ENCODE data around the gene MAP2K5. TPM values are rescaled to one million over a fixed set of nuclear protein-coding genes. Genes with fewer than 3 reads are reported as not detected.

The MAP2K5 gene
- 10 to 100 TPM; 10.2 to 13.8 (median 11.9) TPM for total RNA-seq

- Histone ChIP-seq H3K27me3 (no peaks in the 10 kb centered on the region), H3K9me3 (no peaks in the 10 kb centered on the region), H3K4me1 (peaks cover 0 to 32% (median 13%) of the 10 kb centered on the region in 4 donors), H3K27ac (peak within 1 kb of the TSS; percentile 61 to 90 (median 82)), H3K4me3 (peak within 1 kb of the TSS; percentile 60 to 75 (median 72)), H3K36me3 (peaks cover 0 to 14% (median 0%) of the 10 kb centered on the region in 3 donors)
- peak; percentile 78 for DNase-seq (ENCODE audit: low spot score in 2 of 2)
- TF ChIP-seq POLR2A (IDR thresholded peaks at IDR 0.05) (peak; percentile 28 to 69), EP300 (IDR thresholded peaks at IDR 0.05) (peak in 1 of 2 donors; percentile 82), CTCF (IDR thresholded peaks at IDR 0.05) (peak in 1 of 5 experiments; percentile 30)
- 1% methylated on average over 69 to 75 of the region's 91 CpGs for WGBS, 2 donors
Observed at GRCh38 chr15:67542420-67543347, at the start of gene MAP2K5. Gene MAP2K5 (plus strand): TSS chr15:67542703. CDS start chr15:67543336, 633 bp downstream.

DNA sequence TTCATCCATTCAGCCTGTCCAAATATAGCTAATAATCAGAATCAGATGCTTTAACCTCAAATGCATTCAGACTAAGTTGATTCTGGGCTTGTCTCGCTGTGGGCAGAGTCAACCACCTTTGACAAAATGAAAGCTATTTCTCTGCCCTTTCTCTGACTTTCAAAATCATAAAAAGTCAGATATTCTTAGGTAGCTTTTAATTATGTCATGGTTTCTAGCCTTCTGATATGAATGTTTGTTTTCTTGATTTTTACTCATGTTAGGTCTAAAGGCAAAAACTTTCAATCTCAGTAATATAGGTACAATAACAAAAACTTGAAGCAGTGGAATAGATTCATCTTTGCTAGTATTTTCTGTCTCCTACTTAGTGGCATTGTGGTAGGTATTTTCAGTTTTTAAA lies 46.9 kb upstream of the MAP2K5 start:
- Histone ChIP-seq H3K4me1 (no peaks in the 10 kb centered on the region), H3K27me3 (no peaks in the 10 kb centered on the region), H3K27ac (no peak overlapping the region), H3K4me3 (no peak overlapping the region), H3K36me3 (peaks cover 0 to 5% (median 0%) of the 10 kb centered on the region in 3 donors), H3K9me3 (no peaks in the 10 kb centered on the region)
- DNase-seq (ENCODE audit: low spot score in 2 of 2) = no peak
- 91 to 96% methylated on average over 1 of the region's 1 CpG for WGBS, 2 donors
- TF ChIP-seq POLR2A (IDR thresholded peaks at IDR 0.05) = no peak
- TF ChIP-seq EP300 (IDR thresholded peaks at IDR 0.05) = no peak
- TF ChIP-seq CTCF (IDR thresholded peaks at IDR 0.05) = no peak

DNA sequence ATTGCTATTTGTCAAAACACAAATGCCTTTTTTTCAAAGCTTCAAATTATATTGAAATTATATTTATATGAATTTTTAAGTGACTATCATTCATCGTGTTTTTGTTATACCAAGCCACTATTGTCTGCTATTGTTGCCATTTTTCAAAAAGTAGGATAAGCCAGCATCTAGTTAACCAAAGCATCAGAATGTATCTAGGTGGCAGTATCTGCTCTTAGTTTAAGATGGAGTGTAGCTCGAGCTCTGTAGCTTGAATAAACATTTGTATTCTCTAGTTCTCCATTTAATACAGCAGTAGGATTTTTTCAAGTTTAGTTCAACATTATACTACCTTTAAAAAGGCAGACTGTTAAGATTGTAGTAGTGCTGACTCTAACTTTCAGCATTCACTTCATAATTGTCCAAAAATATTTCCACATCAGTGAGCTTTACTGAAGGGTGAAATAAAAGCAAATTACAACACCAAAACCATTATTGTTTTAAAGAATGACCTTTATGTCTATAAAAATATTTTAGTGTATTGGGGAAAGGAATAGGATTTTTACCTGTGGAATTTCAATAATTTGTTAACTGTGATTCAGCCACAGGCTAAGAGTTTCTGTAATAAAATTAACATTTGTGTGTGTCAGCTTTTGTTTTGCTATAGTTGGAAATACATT lies 41.2 kb upstream of the MAP2K5 start:
- TF ChIP-seq CTCF (IDR thresholded peaks at IDR 0.05) (peak in 1 of 5 experiments; percentile 13), EP300 (IDR thresholded peaks at IDR 0.05) (no peak)
- peaks cover 0 to 12% (median 0%) of the 10 kb centered on the region in 4 donors for H3K4me1 ChIP-seq
- H3K27me3 ChIP-seq = no peaks in the 10 kb centered on the region
- H3K4me3 ChIP-seq = no peak overlapping the region
- peak overlapping the region in 1 of 4 donors; percentile 23 for H3K27ac ChIP-seq
- no peak for DNase-seq (ENCODE audit: low spot score in 2 of 2)
- H3K9me3 ChIP-seq = no peaks in the 10 kb centered on the region
- WGBS, 2 donors = 13 to 21% methylated on average over 2 of the region's 2 CpGs
- H3K36me3 ChIP-seq = no peaks in the 10 kb centered on the region

DNA sequence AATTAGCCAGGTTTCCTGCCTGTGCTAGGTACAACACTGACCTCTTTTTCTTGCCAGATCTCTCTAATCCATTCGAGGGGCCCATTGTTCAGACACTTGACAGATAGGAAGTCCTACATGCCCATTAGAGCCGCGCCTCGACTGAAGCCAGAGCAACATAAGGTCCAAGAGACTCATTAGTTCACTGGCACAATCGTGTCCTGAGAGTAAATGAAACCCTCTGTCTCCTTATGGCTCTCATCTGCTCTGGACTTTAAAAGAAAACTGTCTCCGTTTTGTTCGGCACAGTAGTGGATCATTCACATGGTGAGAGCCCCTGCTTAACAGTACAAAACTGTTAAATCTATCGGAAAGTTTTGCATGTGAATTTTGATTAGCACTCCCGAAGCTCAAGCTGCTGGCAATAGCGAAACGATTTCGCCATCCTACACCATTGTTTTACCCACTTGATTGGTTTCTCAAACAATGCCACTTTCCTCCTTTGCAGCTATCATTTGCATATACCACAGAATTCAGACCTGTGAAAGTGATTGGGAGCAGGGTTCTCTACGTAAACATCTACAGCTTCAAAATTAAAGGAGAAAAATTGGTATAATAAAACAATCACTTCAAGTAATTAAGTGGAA lies 40.6 kb upstream of the MAP2K5 start:
- Histone ChIP-seq H3K27me3 (no peaks in the 10 kb centered on the region), H3K4me3 (peak overlapping the region in 1 of 4 donors; percentile 21), H3K4me1 (peaks cover 0 to 12% (median 1%) of the 10 kb centered on the region in 4 donors), H3K9me3 (no peaks in the 10 kb centered on the region), H3K36me3 (no peaks in the 10 kb centered on the region), H3K27ac (peak overlapping the region in 1 of 4 donors; percentile 23)
- 57 to 58% methylated on average over 13 of the region's 13 CpGs for WGBS, 2 donors
- no peak for DNase-seq (ENCODE audit: low spot score in 2 of 2)
- no peak for TF ChIP-seq POLR2A (IDR thresholded peaks at IDR 0.05)
- no peak for TF ChIP-seq EP300 (IDR thresholded peaks at IDR 0.05)
- TF ChIP-seq CTCF (IDR thresholded peaks at IDR 0.05) = no peak

Data from tibial nerve (tissue), 4 donors.